ENCODE measurements around the gene TIAL1. TPM values are rescaled to one million over a fixed set of nuclear protein-coding genes. Genes with fewer than 3 reads are reported as not detected.
A peak's percentile ranks its signal among the peaks of the same experiment; 100 is the strongest.

TIAL1 gene
- total RNA-seq, 1 experiment from 2014 or later: 174 TPM

DNA sequence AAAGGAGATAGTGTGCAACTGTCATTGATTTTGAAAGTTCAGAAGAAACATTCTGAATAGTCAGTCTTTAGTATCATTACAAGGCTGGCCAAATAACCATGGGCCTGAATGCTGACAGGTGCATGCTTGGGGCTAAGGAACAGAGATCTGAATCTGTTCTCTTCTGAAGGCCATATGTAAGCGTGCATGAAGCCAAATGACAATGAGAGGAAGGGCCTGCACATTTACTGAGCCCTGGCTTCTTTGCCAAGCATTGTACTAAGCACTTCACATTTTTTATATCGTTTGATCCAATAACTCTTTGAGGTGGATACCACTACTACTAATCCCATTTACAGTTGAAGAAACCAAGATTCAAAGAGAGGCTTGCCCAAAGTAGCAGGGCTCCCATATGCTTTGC, 22.5 kb upstream of the TIAL1 start:
- Mint-ChIP-seq H3K27ac (ENCODE audit: unreplicated experiment) (no peak overlapping the region), H3K4me3 (ENCODE audit: unreplicated experiment) (no peak overlapping the region), H3K36me3 (ENCODE audit: insufficient read depth, unreplicated experiment) (no peaks in the 10 kb centered on the region), H3K27me3 (ENCODE audit: insufficient read depth, unreplicated experiment) (no peaks in the 10 kb centered on the region), H3K9me3 (ENCODE audit: unreplicated experiment) (peaks cover 4% of the 10 kb centered on the region), H3K4me1 (ENCODE audit: low read depth, unreplicated experiment) (no peaks in the 10 kb centered on the region)
- DNase-seq: no peak
- no TSS peak for BruUV-seq (replicated peaks)
- Histone ChIP-seq H3K36me3 (ENCODE audit: control insufficient read depth, insufficient read depth, low read length) (no peaks in the 10 kb centered on the region), H3K4me1 (peaks cover 7% of the 10 kb centered on the region), H3K27me3 (replicated peaks; ENCODE audit: control insufficient read depth, insufficient read depth, low read length) (no peaks in the 10 kb centered on the region), H3K9me3 (no peaks in the 10 kb centered on the region), H3K4me3 (ENCODE audit: low read depth, low read length) (no peak overlapping the region)
- ChIA-PET CTCF (interaction anchor here (0.6 kb wide), 1 partner anchor 15 kb away, joined by 4 read pairs; no protein-coding TSS in a partner anchor), POLR2A (no interaction called here)
- intact Hi-C loops (cut with micrococcal nuclease; ENCODE audit: unreplicated experiment): no loop called here
- TF ChIP-seq, protein P1, sequence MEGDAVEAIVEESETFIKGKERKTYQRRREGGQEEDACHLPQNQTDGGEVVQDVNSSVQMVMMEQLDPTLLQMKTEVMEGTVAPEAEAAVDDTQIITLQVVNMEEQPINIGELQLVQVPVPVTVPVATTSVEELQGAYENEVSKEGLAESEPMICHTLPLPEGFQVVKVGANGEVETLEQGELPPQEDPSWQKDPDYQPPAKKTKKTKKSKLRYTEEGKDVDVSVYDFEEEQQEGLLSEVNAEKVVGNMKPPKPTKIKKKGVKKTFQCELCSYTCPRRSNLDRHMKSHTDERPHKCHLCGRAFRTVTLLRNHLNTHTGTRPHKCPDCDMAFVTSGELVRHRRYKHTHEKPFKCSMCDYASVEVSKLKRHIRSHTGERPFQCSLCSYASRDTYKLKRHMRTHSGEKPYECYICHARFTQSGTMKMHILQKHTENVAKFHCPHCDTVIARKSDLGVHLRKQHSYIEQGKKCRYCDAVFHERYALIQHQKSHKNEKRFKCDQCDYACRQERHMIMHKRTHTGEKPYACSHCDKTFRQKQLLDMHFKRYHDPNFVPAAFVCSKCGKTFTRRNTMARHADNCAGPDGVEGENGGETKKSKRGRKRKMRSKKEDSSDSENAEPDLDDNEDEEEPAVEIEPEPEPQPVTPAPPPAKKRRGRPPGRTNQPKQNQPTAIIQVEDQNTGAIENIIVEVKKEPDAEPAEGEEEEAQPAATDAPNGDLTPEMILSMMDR (IDR thresholded peaks at IDR 0.05; ENCODE audit: insufficient read depth in 1 of 2, low read depth in 1 of 2, low read length in 1 of 2, severe bottlenecking in 1 of 2, unreplicated experiment in 1 of 2): no peak

DNA sequence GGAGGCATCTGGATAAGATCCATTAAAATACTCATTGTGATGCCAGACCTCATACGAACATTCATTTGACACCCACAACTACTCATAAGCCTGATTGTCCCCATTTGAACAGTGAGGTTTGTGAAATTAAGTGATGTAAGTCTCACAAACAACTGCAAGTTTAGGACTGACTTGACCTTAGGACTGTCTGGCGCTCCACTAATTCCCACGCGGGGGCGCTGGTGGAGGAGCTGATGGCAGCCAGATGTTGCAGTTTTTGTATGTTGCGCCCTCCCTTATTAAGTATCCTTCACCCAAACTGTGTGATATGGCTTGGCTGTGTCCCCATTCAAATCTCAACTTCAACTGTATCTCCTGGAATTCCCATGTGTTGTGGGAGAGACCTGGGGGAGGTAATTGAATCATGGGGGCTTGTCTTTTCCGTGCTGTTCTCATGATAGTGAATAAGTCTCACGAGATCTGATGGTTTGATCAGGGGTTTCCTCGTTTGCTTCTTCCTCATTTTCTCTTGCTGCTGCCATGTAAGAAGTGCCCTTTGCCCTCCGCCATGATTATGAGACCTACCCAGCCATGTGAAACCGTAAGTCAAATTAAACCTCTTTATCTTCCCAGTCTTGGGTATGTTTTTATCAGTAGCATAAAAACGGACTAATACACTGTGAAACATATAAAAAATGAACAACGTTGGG, 20.3 kb upstream of the TIAL1 start:
- Histone ChIP-seq H3K4me1 (peaks cover 7% of the 10 kb centered on the region), H3K27me3 (replicated peaks; ENCODE audit: control insufficient read depth, insufficient read depth, low read length) (no peaks in the 10 kb centered on the region), H3K4me3 (ENCODE audit: low read depth, low read length) (no peak overlapping the region), H3K36me3 (ENCODE audit: control insufficient read depth, insufficient read depth, low read length) (no peaks in the 10 kb centered on the region), H3K9me3 (no peaks in the 10 kb centered on the region)
- intact Hi-C loops (cut with micrococcal nuclease; ENCODE audit: unreplicated experiment): no loop called here
- H3K36me3 Mint-ChIP-seq (ENCODE audit: insufficient read depth, unreplicated experiment): no peaks in the 10 kb centered on the region
- no peak overlapping the region for H3K27ac Mint-ChIP-seq (ENCODE audit: unreplicated experiment)
- ChIA-PET POLR2A (no interaction called here), CTCF (no interaction called here)
- H3K9me3 Mint-ChIP-seq (ENCODE audit: unreplicated experiment): peaks cover 10% of the 10 kb centered on the region
- no peak overlapping the region for H3K4me3 Mint-ChIP-seq (ENCODE audit: unreplicated experiment)
- DNase-seq: peak in 1 of 2 experiments; percentile 7
- no peaks in the 10 kb centered on the region for H3K4me1 Mint-ChIP-seq (ENCODE audit: low read depth, unreplicated experiment)
- no peaks in the 10 kb centered on the region for H3K27me3 Mint-ChIP-seq (ENCODE audit: insufficient read depth, unreplicated experiment)
- TF ChIP-seq, protein P1 (IDR thresholded peaks at IDR 0.05; ENCODE audit: insufficient read depth in 1 of 2, low read depth in 1 of 2, low read length in 1 of 2, severe bottlenecking in 1 of 2, unreplicated experiment in 1 of 2): no peak
- BruUV-seq (replicated peaks): no TSS peak

DNA sequence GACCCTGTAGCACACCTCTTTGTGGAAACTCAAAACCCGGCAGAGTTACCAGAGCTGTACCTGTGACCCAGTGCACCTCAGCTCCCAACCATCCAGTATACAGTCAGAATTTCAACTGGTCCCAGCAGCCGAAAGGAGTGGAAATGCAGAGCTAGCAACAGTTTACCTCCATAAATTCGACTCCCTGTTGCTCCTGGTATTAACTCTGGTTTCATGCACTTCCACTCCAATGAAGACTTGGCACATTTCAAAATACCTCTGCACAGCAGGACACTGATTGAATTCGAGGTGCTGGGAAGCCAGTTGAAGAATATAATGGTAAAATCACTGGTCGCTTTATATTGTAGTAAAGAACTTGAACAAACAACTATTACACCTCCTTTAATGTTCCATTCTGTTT, 17.9 kb upstream of the TIAL1 start:
- H3K27me3 ChIP-seq (replicated peaks; ENCODE audit: control insufficient read depth, insufficient read depth, low read length): no peaks in the 10 kb centered on the region
- POLR2A ChIA-PET: no interaction called here

More for the DNA sequence above, 17.9 kb upstream of the TIAL1 start:
- Histone ChIP-seq H3K4me3 (ENCODE audit: low read depth, low read length) (no peak overlapping the region), H3K9me3 (no peaks in the 10 kb centered on the region), H3K36me3 (ENCODE audit: control insufficient read depth, insufficient read depth, low read length) (no peaks in the 10 kb centered on the region), H3K4me1 (no peaks in the 10 kb centered on the region; the same call in 1 of the 2 replicates)
- no peaks in the 10 kb centered on the region for H3K4me1 Mint-ChIP-seq (ENCODE audit: low read depth, unreplicated experiment)
- BruUV-seq (replicated peaks): no TSS peak
- no peak overlapping the region for H3K4me3 Mint-ChIP-seq (ENCODE audit: unreplicated experiment)
- DNase-seq: no peak
- CTCF ChIA-PET: no interaction called here
- TF ChIP-seq, protein P1 (IDR thresholded peaks at IDR 0.05; ENCODE audit: insufficient read depth in 1 of 2, low read depth in 1 of 2, low read length in 1 of 2, severe bottlenecking in 1 of 2, unreplicated experiment in 1 of 2): no peak
- H3K27me3 Mint-ChIP-seq (ENCODE audit: insufficient read depth, unreplicated experiment): no peaks in the 10 kb centered on the region
- H3K9me3 Mint-ChIP-seq (ENCODE audit: unreplicated experiment): peaks cover 10% of the 10 kb centered on the region
- no peaks in the 10 kb centered on the region for H3K36me3 Mint-ChIP-seq (ENCODE audit: insufficient read depth, unreplicated experiment)
- intact Hi-C loops (cut with micrococcal nuclease; ENCODE audit: unreplicated experiment): no loop called here
- H3K27ac Mint-ChIP-seq (ENCODE audit: unreplicated experiment): no peak overlapping the region

All from Caco-2 (cell line).